NCI-H187 (cell line): ENCODE measurements around the gene TET2.
"Not testable (repeated sequence)": the region's sequence is repeated elsewhere in the genome, so short reads cannot be mapped to it uniquely, and the experiment has no call there.

ENCODE experiments used
- DNase-seq, 2 experiments: peaks; one replicate each; lab custom pipeline; 2025; lab: John Stamatoyannopoulos, UW

TET2 gene

DNA sequence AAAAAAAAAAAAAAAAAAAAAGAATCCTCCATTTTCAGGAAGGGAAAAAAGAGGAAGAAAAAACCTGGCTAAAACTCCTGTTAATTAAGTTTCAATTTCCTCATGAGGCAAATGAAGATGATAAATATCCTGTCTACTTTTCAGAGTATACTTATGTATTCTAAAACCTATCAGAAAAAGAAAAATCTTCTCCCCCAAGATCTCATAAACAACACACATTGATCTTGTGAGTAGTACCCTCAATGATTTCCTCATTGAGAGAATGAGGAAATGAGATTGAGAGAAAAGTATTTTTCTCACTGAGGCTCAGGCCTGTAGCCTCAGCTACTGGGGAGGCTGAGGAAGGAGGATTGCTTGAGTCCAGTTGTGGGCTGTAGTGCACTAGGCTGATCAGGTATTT, 146.7 kb downstream of the TET2 start:
- DNase-seq, result no peak

DNA sequence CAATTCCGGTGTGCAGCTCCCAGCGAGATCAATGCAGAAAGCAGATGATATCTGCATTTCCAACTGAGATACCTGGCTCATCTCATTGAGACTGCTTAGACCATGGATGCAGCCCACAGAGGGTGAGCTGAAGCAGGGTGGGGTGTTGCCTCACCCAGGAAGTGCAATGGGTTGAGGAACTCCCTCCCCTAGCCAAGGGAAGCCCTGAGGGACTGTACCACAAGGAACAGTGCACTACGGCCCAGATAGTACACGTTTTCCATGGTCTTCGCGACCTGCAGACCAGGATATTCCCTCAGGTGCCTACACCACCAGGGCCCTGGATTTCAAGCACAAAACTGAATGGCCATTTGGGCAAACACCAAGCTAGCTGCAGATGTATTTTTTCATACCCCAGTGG, 150.0 kb downstream of the TET2 start:
- DNase-seq, result no peak

DNA sequence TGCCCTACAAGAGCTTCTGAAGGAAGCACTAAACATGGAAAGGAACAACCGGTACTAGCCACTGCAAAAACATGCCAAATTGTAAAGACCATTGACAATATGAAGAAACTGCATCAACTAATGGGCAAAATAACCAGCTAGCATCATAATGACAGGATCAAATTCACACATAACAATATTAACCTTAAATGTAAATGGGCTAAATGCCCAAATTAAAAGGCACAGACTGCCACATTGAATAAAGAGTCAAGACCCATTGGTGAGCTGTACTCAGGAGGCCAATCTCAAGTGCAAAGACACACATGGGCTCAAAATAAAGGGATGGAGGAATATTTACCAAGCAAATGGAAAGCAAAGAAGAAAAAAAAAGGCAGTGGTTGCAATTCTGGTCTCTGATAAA, 152.4 kb downstream of the TET2 start:
- not testable (repeated sequence) for DNase-seq

DNA sequence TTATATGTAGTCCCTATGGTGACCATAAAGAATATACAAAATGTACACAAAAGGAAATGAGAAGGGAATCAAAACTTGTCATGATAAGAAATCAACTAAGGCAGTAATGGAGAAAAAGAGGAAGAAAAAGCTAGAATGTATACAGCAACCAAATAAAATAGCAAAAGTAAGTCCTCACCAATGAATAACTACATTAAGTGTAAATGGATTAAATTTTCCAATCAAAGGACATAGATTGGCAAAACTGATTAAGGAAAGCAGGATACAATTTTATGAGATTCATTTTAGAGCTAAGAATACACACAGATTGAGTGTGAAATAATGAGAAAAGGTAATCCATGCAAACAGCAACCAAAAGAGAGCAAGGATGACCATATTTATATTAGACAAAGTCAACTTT, 157.4 kb downstream of the TET2 start:
- DNase-seq, result no peak

DNA sequence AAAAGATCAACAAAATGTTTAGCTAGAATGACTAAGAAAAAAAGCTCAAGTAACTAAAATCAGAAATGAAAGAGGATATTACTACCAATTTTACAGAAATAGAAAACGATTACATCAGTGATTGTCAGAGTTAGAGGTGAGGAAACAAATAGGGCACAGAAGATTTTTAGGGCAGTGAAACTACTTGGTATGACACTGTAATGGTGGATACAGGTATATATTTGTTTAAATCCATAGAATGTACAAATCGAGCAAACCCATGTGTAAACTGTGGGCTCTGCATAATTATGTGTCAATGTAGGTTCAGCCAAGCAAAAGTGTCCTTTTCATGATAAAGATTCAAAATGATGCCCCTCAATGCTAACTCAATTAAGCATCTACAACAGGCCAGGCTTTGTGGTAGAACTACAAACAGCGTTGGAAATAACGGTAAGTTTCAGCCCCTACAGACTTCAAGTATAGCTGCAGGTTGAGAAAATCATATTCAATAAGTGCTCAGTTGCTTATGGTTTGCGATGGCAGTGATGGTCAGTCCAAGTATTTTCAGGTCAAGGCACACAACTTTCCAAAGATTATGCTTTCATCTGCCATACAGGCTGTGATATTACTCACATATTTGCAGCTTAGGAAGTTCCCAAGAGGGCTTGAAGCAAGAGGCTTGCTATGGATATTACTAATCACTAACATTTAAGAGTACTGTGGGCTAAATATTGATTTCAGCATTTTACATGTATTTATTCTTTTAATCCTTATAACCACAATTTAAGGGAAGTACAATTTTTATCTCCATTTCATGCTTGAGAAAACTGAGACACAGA, 158.6 kb downstream of the TET2 start:
- DNase-seq, result no peak

DNA sequence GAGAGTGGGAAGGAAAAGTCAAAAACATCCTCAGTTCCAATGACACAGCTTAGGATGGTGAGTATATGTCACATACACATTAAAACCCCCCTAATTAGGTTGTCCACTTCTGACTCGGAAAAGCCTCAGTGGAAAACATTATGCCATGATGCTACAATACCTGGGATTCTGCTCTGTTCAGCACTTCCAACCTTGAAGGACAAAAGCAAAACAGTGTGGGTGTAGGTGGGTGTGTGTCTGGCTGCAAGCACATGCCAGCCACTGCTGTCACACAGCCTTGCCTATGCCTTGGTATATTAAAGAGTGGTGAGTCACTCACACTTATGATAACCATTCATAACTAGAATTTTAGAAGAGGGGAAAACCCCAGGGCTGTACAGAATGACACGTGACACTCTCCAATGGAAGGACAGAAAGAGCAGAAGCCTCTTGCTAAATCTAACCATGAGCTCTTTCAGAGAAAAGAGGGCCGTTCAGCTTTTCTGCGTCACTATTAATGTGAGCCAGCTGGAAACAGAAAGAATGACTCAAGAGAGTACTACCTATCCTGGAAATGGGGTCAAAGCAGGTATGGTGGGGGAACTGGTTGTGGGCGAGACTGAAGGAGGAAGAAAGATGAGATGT, 159.6 kb downstream of the TET2 start:
- no peak for DNase-seq

DNA sequence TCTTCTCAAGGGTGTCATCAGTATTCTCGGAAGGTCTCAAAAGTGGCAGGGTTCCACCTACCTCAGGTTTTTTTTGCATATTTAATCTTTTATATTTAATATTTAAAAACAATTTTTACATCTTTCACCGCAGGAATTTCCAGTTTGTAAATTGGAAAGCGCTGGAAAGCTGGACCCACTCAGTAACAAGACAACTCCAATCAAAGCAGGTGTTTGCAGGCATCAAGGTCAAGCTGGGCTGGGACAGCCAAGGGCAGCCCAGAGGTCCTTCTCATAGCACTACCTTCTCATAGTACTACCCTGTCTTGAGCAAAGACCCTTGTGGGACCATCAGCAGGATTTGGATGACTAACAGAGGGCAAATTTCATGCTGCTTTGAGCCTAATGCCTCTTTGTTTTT, 160.1 kb downstream of the TET2 start:
- no peak for DNase-seq

DNA sequence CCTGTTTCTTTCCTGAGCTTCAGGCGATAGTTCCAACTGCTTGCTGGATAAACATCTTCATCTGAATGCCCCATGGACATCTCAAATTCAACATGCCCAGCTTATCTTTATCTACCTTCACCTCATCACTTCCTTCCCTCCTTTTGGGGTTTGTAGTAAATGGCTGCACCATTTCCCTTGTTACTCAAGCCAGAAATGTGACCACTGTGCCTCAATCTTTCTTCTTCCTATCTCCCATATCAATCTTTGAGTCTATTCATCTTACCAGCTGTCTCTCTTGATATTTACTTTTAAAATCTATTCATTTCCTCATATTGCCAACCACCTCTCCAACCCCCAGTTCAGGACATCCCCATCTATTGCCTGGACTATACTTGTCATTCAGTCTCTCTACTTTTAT, 171.8 kb downstream of the TET2 start:
- DNase-seq, result no peak

DNA sequence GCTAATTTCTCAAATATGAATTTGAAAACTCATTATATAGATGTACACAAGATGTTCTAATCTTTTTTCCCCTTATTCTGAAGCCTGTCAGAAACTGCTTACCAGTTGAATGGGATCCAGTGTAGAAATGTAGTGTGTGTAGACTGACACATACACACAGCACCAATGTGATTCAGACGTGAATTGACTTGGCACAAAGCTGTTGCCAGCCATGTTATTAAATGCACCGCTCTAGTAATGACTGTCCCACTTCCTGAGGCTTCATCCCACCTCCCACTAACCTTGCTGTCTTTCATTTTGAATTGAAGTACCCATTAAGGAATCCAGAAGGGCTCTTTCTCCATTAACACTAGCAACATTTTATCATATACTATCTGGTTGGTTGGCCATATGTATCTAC, 180.5 kb downstream of the TET2 start:
- no peak for DNase-seq

DNA sequence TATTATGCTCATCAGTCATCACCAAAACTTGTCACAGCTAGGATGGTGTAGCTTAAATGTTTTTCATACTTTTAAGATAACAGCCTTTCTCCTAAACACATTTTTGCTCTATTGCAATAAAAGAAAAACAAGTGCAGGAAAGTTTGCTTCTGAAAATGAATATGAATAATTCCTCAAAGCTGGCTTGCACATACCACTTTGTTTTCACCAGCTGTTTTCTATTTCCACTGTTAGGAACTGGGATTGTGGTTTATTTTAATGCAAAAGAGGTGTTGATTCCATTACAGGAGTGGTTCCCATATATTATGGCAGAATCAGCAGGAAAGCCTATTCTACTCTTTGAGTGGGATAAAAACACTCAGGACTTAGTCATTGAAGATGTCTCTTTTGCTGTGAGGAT, 181.3 kb downstream of the TET2 start:
- no peak for DNase-seq

DNA sequence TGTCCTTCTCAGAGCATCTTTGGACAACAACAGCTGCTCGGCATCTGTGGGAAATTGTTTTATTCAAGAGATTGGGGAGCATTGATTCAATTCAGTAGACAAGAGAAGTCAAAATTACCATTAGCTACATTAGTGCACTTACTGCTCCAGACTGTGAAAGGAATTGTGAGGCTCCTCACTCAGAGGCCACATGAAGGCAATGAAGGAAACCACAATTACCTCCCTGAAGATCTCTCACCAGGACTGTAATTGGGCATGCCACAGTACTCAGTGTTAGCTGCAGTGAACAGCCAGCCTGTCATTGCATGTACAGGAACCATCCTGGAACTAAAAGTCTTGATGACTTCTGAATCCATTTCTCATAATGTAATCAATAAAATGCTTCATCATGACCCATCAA, 182.4 kb downstream of the TET2 start:
- DNase-seq, result no peak
